ENCODE measurements around the gene CBX2.

CBX2 gene

DNA sequence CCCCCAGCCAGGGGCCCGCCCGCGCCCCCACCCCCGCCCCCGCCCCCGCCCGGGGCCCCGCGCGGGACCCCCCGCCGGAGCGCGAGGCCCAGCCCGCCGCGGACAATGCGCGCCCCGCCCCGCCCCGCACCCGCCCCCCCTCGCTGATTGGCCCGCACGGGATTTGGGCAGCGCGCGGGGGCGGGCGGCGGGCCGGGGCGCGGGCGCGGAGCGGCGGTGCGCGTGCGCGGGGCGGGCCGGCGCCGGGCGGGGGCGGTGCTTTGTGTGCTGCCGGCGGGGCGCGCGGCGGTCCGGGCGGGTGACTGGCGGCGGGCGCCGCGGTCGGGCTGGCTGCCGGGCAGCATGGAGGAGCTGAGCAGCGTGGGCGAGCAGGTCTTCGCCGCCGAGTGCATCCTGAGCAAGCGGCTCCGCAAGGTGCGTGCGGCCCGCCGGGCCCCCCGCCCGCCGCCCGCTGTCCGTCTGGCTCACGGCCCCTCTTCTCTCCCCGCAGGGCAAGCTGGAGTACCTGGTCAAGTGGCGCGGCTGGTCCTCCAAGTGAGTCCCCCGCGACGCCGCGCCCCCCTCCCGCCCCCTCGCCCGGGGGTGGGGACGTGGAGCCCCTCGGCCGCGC is at the start of gene CBX2:
CBX2 (plus strand) TSS at position 255 of the 610 bp plus-strand sequence; CDS start at position 343, 88 bp downstream.
- peak; percentile 66 for DNase-seq

GRCh38 chr17:79728169-79728907 is 49.6 kb upstream of the CBX2 start:
- DNase-seq = peak; percentile 77

- DNase-seq = no peak
Observed at GRCh38 chr17:79728908-79729471, 49.0 kb upstream of the CBX2 start.

DNA sequence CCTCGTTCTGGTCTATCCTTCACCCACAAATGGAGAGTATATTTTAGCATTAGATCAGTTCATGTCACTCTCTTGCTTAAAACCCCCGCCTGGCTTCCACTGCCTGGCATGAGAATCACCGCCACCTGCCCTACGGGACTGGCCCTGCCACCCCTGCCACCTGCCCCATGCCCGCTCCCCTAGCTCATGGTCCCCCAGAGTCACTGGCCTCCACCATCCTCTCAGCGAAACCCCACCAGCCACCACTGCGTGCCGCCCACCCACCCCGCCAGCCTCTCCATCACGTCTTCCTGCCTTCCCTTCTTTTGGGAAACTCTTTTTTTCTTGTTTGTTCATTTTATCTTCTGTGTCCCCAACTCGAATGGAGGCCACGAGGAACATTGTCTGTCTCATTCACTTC is 48.2 kb upstream of the CBX2 start:
- DNase-seq = no peak

- no peak for DNase-seq
Observed at GRCh38 chr17:79730437-79730768, 47.5 kb upstream of the CBX2 start.

DNA sequence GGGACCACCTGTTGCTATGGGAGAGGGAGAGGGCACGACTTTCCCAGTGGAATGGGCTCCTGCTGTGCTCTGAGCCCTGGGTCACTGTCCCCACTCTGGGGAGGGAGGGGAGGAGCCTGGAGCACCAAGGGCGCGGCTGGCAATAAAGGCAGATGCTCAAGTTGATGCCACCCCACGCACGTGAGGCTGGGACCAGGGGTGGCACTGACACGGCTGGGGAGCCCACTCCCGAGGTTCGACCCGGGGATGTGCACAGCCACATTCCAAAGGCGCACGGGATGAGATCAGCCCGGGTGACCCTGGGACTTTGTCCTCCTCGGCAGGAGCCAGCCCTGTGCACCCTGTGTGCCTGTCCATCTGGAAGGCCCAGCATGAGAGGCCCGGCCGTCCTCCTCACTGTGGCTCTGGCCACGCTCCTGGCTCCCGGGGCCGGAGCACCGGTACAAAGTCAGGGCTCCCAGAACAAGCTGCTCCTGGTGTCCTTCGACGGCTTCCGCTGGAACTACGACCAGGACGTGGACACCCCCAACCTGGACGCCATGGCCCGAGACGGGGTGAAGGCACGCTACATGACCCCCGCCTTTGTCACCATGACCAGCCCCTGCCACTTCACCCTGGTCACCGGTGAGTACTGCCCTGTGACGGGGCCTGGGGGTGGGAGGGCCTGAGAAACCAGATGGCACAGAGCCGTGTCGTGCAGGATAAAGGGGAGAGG is 47.0 kb upstream of the CBX2 start, which contains the start of gene ENPP7:
ENPP7 (plus strand) TSS at position 175 of the 715 bp plus-strand sequence; CDS start at position 372, 197 bp downstream.
- no peak for DNase-seq

- DNase-seq = no peak
Observed at GRCh38 chr17:79732254-79732653, 45.7 kb upstream of the CBX2 start.

DNA sequence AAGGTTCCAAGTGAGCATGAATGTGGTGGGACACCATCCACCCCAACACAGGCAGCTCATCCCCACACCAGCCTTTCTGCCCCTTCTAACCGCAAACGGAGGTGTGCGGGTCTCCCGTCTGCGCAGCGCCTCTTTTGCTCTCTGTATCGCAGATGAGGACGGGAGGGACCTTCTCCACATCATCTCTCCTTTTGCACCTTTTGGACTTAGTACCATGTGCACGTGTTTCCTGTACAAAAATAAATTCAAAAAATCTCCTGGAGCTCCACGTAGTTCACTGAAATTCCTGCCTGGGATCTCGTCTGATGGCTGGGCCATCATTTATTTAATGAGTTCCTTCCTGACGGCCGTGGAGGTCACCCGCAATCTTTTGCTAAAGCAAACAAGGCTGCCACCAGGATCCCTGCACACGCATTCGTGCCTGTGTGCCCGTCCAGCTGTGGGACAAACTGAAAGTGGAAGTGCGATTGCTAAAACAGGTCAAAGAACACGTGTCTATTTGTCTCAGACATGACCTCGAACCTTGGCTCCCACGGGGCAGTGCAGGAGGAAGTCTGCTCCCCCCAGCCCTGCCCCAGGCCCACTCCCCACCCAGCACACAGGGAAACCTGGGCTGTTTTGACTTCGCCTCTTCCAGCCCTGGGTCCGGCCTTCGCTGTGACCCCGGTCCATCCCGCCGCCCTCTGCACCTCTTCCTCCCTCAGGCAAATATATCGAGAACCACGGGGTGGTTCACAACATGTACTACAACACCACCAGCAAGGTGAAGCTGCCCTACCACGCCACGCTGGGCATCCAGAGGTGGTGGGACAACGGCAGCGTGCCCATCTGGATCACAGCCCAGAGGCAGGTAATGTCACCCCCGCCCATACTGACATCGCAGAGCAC is 44.9 kb upstream of the CBX2 start:
- DNase-seq = no peak

DNA sequence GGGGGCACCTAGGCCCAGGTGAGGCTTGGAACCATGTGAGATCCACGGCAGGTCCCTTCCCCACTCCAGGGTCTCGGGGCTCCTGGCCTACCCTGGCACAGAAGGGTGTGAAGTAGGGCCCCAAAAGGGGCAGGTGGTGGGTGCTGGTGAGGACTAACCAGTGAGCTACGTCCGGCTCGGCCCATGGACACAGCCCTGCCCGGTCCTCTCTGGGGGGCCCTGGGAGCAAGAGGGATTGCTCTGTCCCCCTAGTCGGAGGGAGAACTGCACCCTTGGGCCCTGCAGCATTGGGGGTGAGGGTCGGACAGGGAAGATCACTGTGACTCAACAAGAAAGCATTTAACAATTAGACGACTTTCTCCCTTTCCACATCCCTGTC is 44.3 kb upstream of the CBX2 start:
- no peak for DNase-seq

DNA sequence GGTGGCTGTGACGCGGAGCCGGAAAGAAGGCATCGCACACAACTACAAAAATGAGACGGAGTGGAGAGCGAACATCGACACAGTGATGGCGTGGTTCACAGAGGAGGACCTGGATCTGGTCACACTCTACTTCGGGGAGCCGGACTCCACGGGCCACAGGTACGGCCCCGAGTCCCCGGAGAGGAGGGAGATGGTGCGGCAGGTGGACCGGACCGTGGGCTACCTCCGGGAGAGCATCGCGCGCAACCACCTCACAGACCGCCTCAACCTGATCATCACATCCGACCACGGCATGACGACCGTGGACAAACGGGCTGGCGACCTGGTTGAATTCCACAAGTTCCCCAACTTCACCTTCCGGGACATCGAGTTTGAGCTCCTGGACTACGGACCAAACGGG is 42.9 kb upstream of the CBX2 start:
- DNase-seq = no peak

- no peak for DNase-seq
Observed at GRCh38 chr17:79737046-79737921, 40.7 kb upstream of the CBX2 start.

DNA sequence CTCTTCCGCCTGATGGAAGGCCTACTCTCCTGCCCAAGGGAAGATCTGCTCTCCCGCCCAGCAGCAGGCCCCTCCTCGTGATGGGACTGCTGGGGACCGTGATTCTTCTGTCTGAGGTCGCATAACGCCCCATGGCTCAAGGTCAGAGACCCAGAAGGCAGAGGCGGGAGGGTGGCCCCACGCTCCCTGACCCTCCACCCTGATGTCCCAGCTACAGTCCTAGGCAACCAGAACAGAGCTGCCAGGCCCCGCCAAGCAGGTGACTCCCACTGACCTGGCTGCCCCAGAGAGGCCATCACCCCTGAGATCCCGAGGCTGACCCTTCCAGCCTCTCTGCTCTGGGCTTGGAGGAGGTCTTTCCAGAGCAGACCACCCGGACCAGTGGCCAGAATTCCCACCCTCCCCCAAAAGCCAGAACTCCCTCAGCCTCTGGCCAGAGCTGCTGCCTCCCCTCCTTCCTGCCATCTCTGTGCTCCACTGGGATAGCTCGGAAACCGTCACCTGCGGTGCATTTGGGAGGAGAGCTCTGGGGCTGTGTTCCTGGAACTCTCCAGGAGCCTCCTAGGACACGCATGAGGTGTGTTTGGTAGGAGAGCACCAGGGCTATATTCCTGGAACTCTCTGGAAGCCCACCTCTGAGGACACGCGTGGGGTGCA is 39.9 kb upstream of the CBX2 start:
- DNase-seq = no peak

- no peak for DNase-seq
Observed at GRCh38 chr17:79738643-79739042, 39.3 kb upstream of the CBX2 start.

DNA sequence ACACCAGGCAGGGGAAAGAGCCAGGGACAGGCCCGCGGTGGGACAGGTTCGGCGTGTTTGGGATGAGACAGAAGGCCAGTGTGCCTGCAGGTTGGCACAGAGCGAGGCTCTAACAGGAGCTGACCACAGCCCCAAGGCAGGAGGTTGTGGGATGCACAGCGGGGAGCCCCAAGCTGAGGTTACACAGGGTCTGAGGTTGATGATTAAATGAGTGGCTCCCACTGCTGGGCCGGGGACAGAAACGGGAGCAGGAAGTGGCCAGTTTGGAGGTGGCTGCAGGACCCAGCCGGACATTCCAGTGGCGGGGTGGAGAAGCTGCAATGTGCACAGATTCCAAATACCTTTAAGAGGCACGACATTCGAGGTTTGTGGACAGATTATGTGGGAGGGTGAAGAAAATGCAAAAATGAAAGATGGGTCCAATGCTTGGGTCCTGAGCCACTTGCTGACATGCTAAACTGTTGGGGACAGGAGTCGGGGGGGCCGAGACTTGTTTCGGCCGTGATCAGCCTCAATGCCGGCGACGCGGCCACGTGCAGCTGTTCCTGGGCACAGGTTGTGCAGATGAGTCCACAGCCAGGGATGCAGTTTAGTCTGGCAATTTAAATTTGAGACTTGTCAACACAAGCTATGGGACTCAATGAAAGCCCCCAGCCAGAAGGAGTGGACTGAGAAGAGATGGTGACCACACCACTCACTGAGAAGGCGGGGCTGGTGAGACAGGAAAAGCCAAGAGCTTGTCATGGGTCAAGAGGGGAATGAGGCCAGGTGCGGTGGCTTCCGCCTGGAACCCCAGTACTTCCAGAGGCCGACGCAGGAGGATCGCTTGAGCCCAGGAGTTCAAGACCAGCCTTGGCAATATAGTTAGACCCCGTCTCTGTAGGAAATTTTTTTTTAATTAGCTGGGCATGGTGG is 38.5 kb upstream of the CBX2 start:
- no peak for DNase-seq

DNA sequence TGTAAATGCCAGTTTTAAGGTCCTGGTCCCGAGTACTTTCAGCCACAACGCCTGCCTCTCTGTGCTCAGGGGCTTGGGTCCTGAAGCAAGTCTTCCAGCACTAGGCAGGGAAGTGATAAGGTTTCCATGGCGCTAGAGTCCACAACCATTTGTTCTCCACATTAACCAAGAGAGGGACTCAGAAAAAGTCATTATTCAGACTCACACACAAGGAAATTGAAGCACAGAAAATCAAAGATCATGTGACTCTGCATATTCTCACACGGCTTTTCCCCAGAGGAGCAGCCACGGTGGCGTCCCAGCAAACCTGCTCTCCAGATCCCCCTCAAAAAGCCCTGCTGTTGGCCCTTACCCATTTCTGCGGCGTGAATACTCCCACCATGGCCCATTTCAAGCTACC is 37.5 kb upstream of the CBX2 start:
- no peak for DNase-seq

DNA sequence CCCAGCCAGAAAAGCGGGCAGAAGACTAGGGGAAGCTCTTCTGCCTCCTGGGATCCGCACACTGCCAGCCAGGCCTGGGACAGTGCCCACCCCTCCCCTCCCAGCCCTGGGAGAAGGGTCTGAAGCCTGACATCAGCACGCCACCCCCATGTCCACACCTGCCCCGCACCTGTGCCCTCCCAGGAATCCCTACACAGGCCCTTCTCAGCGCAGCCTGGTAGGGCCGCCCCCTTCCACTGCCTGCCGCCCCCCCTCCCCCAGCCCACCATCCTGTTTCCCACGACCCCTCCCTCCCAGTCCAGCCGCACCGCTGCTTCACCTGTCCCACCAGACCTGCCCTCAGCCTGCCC is 36.6 kb upstream of the CBX2 start:
- DNase-seq = no peak

- DNase-seq = peak; percentile 38
Observed at GRCh38 chr17:79741751-79742588, 36.0 kb upstream of the CBX2 start.

GRCh38 chr17:79742589-79742918 is 35.4 kb upstream of the CBX2 start:
- no peak for DNase-seq

- DNase-seq = no peak
Observed at GRCh38 chr17:79742951-79743476, 34.9 kb upstream of the CBX2 start.

All from NCI-H1105 (cell line).